HepG2 (cell line): ENCODE data around the gene BMP6. TPM values are rescaled to one million over a fixed set of nuclear protein-coding genes. Genes with fewer than 3 reads are reported as not detected.

Experiments
- ASH2L ChIP-seq: fragments of 300-600, 200-600 bp; sonication (generic); IDR thresholded peaks from 2 replicates; pipeline ENCODE4 v1.7.0; 2017; ENCODE audit warnings: low read depth, mild to moderate bottlenecking, moderate library complexity, mixed read lengths, low read length; ENCODE audit not compliant: insufficient read length
- BRD4 ChIP-seq: sonication (generic); formaldehyde crosslinking; IDR thresholded peaks from 2 replicates; pipeline ENCODE4 v1.4.0; 2020; ENCODE audit warnings: missing genetic modification reagents
- CC2D1A ChIP-seq: sonication (generic); formaldehyde crosslinking; IDR thresholded peaks from 2 replicates; pipeline ENCODE4 v1.8.1; 2023; ENCODE audit warnings: mild to moderate bottlenecking, missing genetic modification reagents
- FOXA1 ChIP-seq, 2 experiments: fragments of 450-650 bp in 1 of 2; sonication (generic) in 1 of 2; formaldehyde crosslinking in 1 of 2; IDR thresholded peaks; 2 replicates each; pipeline versions ENCODE4 v1.4.0 to v1.6.1; 2016 to 2020; ENCODE audit warnings: missing genetic modification reagents in 1 of 2
- FOXA3 ChIP-seq: IDR thresholded peaks from 2 replicates; pipeline ENCODE4 v1.6.1; 2016; ENCODE audit warnings: missing genetic modification reagents, missing compliant biosample characterization
- IKZF4 ChIP-seq: sonication (generic); formaldehyde crosslinking; IDR thresholded peaks from 2 replicates; pipeline ENCODE4 v1.5.1; 2020; ENCODE audit warnings: borderline replicate concordance, mild to moderate bottlenecking, low read depth, missing genetic modification reagents; ENCODE audit errors: not compliant biosample characterization
- MBNL3 ChIP-seq: fragments of 250-450 bp; sonication (Bioruptor Pico); conservative IDR thresholded peaks from 2 replicates; pipeline ENCODE4 v1.8.0; 2022; ENCODE audit warnings: mild to moderate bottlenecking, inconsistent platforms
- MIXL1 ChIP-seq: IDR thresholded peaks from 2 replicates; pipeline ENCODE4 v1.6.1; 2016
- NR2F1 ChIP-seq, 2 experiments: fragments of 450-650 bp in 1 of 2; formaldehyde crosslinking in 1 of 2; IDR thresholded peaks; 2 replicates each; pipeline versions ENCODE4 v1.5.0 to v1.6.1; 2016 to 2020; ENCODE audit warnings: mild to moderate bottlenecking in 1 of 2, missing compliant biosample characterization in 1 of 2, missing genetic modification reagents in 1 of 2, moderate library complexity in 1 of 2
- NR2F6 ChIP-seq, 2 experiments: IDR thresholded peaks; 2 replicates each; pipeline ENCODE4 v1.6.1; 2016; ENCODE audit warnings: antibody characterized with exemption in 1 of 2, mild to moderate bottlenecking in 1 of 2
- PLRG1 ChIP-seq: fragments of 450-650 bp; conservative IDR thresholded peaks from 2 replicates; pipeline ENCODE4 v1.6.1; 2016
- SMARCE1 ChIP-seq: fragments of 450-650 bp; IDR thresholded peaks from 2 replicates; pipeline ENCODE4 v1.6.1; 2017; ENCODE audit warnings: borderline replicate concordance
- ZBTB33 ChIP-seq: sonication (generic); formaldehyde crosslinking; IDR thresholded peaks from 2 replicates; pipeline ENCODE4 v1.4.0; 2020; ENCODE audit warnings: missing genetic modification reagents
- ZEB1 ChIP-seq: IDR thresholded peaks from 2 replicates; pipeline ENCODE4 v1.6.1; 2012; ENCODE audit warnings: mild to moderate bottlenecking, low read depth, inconsistent platforms; ENCODE audit not compliant: insufficient replicate concordance
- polyA plus RNA-seq, 8 experiments: library from polyadenylated mRNA; depleted of rRNA in 3 of 8; stranded (reverse) in 7 of 8; unstranded in 1 of 8; fragments of >200 nt; fragmentation: Illumina TruSeq in 4 of 8; extraction: Trizol in 4 of 8; gene quantifications; 2 replicates each; pipeline versions ENCODE4 v1.2.1 to v1.2.3, GENCODE V29; 2011 to 2016; ENCODE audit warnings: low read depth in 4 of 8, missing spikeins in 1 of 8, mixed read lengths in 1 of 8; ENCODE audit not compliant: insufficient read depth in 1 of 8
- total RNA-seq, 5 experiments: library from RNA; depleted of rRNA; stranded (reverse); fragments of >200 nt; fragmentation: Illumina TruSeq; extraction: Trizol; gene quantifications; 2 replicates each; pipeline ENCODE4 v1.2.3, GENCODE V29; 2016; ENCODE audit warnings: low read depth in 1 of 5

BMP6 gene
- total and polyA plus RNA-seq, 2 of the 13 experiments (the other 11 are each of a cell fraction or from before 2014, with no cell fraction given), result 0.09 to 0.18 TPM

GRCh38 chr6:7882505-7883257, 156.8 kb downstream of the BMP6 start (continued):
- TF ChIP-seq ZBTB33 (CRISPR knock-in tag), result peak; percentile 51; the same call in 1 of the 2 replicates
- TF ChIP-seq PLRG1, result no peak
- TF ChIP-seq SMARCE1, result no peak
- TF ChIP-seq IKZF4, result no peak
- TF ChIP-seq NR2F6 (IDR thresholded peaks at IDR 0.05), result peak; percentile 69
- TF ChIP-seq NR2F6 (CRISPR knock-in tag; IDR thresholded peaks at IDR 0.05), result 0 out of 2 replicates have a peak, but pooled peaks have one; percentile 29
- peak; percentile 38 for TF ChIP-seq ASH2L
- no peak for TF ChIP-seq MBNL3 (CRISPR knock-in tag)
- peak; percentile 48 to 74; a peak in 3 of 4 replicates for TF ChIP-seq NR2F1 (CRISPR knock-in tag; IDR thresholded peaks at IDR 0.05)
- TF ChIP-seq ZEB1, result peak; percentile 50
- no peak for TF ChIP-seq MIXL1 (CRISPR knock-in tag)
- TF ChIP-seq CC2D1A (CRISPR knock-in tag), result no peak
- TF ChIP-seq BRD4 (CRISPR knock-in tag), result no peak
- TF ChIP-seq FOXA3 (CRISPR knock-in tag), result peak; percentile 33; the same call in 1 of the 2 replicates
- no peak for TF ChIP-seq FOXA1 (IDR thresholded peaks at IDR 0.05)
- 0 out of 2 replicates have a peak, but pooled peaks have one; percentile 3 for TF ChIP-seq FOXA1 (CRISPR knock-in tag; IDR thresholded peaks at IDR 0.05)
